GM10266 (cell line): ENCODE results near the gene DIPK1C.
"Not testable (repeated sequence)": the region's sequence is repeated elsewhere in the genome, so short reads cannot be mapped to it uniquely, and the experiment has no call there.

Experiments used
- DNase-seq: peaks from one replicate; pipeline ENCODE4 v3.0.0; 2012; ENCODE audit errors: extremely low spot score
- TF ChIP-seq, protein P1 (sequence below): IDR thresholded peaks from 2 replicates; pipeline ENCODE4 v1.5.1; 2012; ENCODE audit warnings: mild to moderate bottlenecking, low read depth; ENCODE audit not compliant: control insufficient read depth, insufficient read depth; ENCODE audit errors: missing control alignments

The DIPK1C gene

DNA sequence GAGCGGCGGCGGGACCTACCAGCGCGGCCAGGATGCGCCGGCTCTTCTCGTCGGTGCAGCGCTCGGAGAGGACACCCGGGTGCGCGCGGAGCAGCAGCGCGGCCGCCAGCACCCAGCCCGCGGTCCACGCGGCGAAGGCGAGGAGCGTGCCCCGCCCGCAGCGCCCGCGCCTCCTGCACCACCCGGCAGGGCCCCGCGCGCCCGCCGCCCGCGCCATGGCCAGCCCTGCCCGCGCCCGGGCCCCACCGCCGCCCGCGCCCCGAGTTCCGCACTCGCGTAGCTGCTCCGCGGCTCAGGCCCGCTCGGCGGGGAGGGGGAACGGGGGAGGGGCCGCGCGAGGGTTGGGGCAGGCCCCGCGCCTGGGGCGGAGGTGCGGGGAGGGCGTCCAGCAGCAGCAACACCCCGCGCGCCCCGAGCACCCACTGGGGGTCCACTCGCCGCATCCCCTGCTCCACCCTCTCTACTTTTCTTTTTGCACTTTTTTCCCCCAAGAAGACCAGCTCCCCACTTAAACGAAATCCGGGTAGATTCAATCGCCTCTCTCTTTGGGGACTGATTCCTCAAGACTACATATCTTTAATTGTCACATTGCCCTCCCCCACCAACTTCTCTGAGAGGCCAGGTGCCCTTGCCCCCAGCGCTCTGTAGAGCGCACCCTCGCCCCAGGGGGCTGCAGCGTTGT, at the start of gene DIPK1C:
Gene DIPK1C, minus strand, starts transcription at position 266 of the 682 bp plus-strand sequence. Its CDS starts 49 bp downstream, at position 217.
- DNase-seq: no peak
- TF ChIP-seq, protein P1, sequence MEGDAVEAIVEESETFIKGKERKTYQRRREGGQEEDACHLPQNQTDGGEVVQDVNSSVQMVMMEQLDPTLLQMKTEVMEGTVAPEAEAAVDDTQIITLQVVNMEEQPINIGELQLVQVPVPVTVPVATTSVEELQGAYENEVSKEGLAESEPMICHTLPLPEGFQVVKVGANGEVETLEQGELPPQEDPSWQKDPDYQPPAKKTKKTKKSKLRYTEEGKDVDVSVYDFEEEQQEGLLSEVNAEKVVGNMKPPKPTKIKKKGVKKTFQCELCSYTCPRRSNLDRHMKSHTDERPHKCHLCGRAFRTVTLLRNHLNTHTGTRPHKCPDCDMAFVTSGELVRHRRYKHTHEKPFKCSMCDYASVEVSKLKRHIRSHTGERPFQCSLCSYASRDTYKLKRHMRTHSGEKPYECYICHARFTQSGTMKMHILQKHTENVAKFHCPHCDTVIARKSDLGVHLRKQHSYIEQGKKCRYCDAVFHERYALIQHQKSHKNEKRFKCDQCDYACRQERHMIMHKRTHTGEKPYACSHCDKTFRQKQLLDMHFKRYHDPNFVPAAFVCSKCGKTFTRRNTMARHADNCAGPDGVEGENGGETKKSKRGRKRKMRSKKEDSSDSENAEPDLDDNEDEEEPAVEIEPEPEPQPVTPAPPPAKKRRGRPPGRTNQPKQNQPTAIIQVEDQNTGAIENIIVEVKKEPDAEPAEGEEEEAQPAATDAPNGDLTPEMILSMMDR: no peak

DNA sequence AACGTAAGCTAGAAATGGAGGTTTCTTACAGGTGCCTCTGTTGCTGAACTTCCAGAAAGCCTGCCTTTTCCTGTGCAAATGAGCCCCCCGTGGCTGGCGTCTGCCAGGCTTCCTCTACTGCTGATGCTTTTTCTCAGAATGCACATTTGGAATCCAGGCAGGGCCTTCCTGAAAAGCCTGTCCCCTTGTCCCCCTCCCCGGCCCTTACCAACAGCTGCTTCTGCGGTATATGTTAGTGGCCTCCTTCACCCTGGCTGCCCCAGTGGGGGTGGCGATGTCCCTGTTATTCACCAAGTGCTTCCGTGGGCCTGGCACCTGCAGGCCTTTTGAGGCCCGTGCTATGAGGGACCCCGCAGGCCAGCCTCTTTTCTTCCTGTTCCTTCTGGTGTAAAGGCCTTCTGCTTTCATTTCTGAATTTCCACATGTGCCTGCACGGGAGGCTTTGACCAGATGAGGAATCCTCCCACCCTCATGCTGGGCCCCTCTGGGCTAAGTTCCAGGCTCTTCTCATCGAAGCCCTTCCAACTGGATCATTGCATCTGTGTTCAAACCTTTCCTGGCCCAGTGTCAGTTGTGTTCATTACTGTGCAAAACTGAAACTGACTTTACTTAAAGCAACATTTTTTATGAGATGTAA, 49.5 kb upstream of the DIPK1C start:
- TF ChIP-seq, protein P1: no peak
- no peak for DNase-seq

DNA sequence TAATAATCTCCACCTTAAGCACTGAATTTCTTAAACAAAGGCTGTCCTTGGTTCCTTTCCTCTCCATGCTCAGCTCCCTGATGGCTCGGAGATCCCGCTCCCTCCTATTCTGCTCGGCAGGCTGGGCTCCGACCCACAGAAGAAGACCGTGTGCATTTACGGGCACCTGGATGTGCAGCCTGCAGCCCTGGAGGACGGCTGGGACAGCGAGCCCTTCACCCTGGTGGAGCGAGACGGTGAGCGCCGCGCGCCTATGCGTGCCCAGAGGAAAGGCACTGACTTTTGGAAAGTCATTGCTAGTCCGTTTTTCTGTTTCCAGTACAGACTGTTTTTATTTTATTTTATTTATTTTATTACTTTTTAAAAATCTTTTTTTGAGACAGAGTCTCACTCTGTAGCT, 48.7 kb upstream of the DIPK1C start:
- TF ChIP-seq, protein P1: no peak
- DNase-seq: no peak

DNA sequence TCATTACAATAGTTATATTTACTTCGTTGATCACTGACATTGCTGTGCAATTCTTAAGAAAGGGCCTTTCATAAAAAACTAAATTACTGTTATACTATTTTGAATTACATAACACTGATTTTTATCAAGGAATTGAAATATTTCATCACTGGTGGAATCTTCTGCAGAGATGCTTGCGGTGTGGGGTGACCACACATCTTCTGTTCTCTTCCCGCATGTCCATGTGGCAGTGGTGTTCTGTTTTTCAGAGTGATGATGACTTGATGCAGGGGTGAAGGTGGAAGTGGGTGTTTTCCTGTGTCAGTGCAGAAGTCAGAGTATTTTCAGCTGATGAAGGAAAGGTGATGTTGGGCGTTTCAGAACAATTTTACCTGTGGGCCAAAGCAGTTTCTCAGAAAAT, 46.0 kb upstream of the DIPK1C start:
- TF ChIP-seq, protein P1: no peak
- DNase-seq: no peak

DNA sequence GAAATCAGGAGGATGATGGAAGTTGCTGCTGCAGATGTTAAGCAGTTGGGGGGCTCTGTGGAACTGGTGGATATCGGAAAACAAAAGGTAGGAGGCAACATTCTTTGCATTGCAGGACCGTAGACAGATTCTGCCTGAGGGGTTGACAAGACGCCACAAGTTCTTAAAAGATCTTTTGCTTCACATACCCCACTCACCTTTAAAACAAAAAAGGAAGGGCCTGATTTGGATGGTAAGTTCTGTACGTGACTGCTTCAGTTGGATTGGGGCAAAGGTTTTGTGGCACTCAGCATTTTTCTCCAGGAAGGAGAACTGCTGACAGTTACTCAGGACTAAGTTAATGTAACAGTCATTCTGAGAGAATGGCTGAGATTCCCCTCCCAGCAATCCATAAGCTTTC, 44.3 kb upstream of the DIPK1C start:
- TF ChIP-seq, protein P1: no peak
- no peak for DNase-seq

DNA sequence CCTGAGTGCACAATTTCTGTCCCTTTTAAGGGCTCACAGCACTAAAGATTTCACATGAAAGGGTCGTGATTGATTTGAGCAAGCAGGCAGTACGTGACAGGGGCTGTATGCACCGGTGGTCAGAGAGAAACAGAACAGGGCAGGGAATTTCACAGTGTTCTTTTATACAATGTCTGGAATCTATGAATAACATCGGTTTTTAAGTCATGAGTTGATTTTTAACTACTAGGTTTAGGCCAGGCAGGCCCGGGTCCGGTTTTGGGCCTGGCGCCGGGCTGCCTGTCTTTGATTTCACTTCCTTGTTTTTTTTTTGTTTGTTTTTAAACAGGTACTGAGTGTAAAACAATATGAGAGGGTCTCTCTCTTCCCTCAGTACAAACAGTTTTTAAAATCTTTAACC, 43.7 kb upstream of the DIPK1C start:
- not testable (repeated sequence) for DNase-seq

DNA sequence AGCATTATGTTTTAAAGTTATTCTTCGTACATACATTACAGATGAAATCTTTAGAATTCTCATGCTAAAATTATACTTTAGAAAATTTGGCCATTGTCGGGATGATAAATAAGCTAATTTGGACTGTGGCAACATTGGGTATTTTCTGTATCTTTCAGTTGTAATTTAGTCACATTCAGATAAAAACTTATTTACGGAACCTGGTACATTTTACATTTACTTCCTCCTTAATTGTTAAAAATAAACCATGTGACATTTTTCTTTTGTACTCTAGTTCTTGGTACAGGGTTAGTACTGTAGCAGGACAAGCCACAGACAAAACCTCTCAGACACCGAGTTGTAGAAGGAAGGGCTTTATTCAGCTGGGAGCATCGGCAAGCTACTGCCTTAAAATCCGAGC, 43.3 kb upstream of the DIPK1C start:
- no peak for DNase-seq
- TF ChIP-seq, protein P1: no peak
